Neural cell (in vitro differentiated cells): ENCODE measurements around the gene DHX58.

Experiments
- CTCF ChIP-seq: fragments of 450-650 bp; IDR thresholded peaks from 2 replicates; pipeline ENCODE4 v1.5.1; 2014; ENCODE audit warnings: antibody characterized with exemption, mild to moderate bottlenecking, moderate library complexity; ENCODE audit not compliant: poor library complexity, severe bottlenecking
- EP300 ChIP-seq: fragments of 450-650 bp; conservative IDR thresholded peaks from 2 replicates; pipeline ENCODE4 v1.6.1; 2014; ENCODE audit warnings: antibody characterized with exemption, mild to moderate bottlenecking, moderate library complexity; ENCODE audit not compliant: poor library complexity, severe bottlenecking
- EZH2 ChIP-seq: fragments of 200-600, 300-800 bp; shearing (Covaris generic), sonication (generic); IDR thresholded peaks from 2 replicates; pipeline ENCODE4 v1.6.1; 2014; ENCODE audit warnings: antibody characterized with exemption, low read length, borderline replicate concordance, mild to moderate bottlenecking; ENCODE audit not compliant: insufficient read depth, poor library complexity, severe bottlenecking
- POLR2AphosphoS5 ChIP-seq: IDR thresholded peaks from 2 replicates; pipeline ENCODE4 v1.6.1; 2012
- RAD21 ChIP-seq: fragments of 450-650 bp; conservative IDR thresholded peaks from 2 replicates; pipeline ENCODE4 v1.6.1; 2014; ENCODE audit warnings: antibody characterized with exemption, mild to moderate bottlenecking, moderate library complexity
- REST ChIP-seq: IDR thresholded peaks from 2 replicates; pipeline ENCODE4 v1.6.1; 2012; ENCODE audit warnings: borderline replicate concordance
- TAF1 ChIP-seq: IDR thresholded peaks from 2 replicates; pipeline ENCODE4 v1.6.1; 2012; ENCODE audit warnings: low read depth

- TF ChIP-seq CTCF (no peak), EZH2 (no peak), POLR2AphosphoS5 (no peak), EP300 (no peak), REST (no peak), TAF1 (no peak), RAD21 (no peak)
Observed at GRCh38 chr17:42113293-42114069, 967 bp upstream of the DHX58 start.
